Renal pelvis (tissue), 4 donors: ENCODE data around the gene ADGRV1. TPM values are rescaled to one million over a fixed set of nuclear protein-coding genes. Genes with fewer than 3 reads are reported as not detected.
A peak's percentile ranks its signal among the peaks of the same experiment; 100 is the strongest.

Experiments
- DNase-seq: peaks from one replicate; pipeline ENCODE4 v3.0.0-alpha.2; 2013
- polyA plus RNA-seq, 3 donors: library from polyadenylated mRNA; unstranded; fragments of 120-200 nt; gene quantifications; one replicate each; pipeline ENCODE4 v1.2.1, GENCODE V29; 2013; ENCODE audit not compliant: insufficient read length in 3 of 3

Gene ADGRV1
- polyA plus RNA-seq, 3 donors: 11.3 to 15.4 (median 14.0) TPM

- DNase-seq: no peak
These were observed 631.1 kb downstream of the ADGRV1 start for GRCh38 chr5:91189480-91190313.

- DNase-seq: no peak
These were observed 631.7 kb downstream of the ADGRV1 start for GRCh38 chr5:91190314-91190690.

- no peak for DNase-seq
These were observed 636.3 kb downstream of the ADGRV1 start for GRCh38 chr5:91194824-91195381.

- no peak for DNase-seq
These were observed 642.1 kb downstream of the ADGRV1 start for GRCh38 chr5:91200692-91201091.

- no peak for DNase-seq
These were observed 647.5 kb downstream of the ADGRV1 start for GRCh38 chr5:91206103-91206502.

GRCh38 chr5:91206734-91207133 is 648.1 kb downstream of the ADGRV1 start:
- DNase-seq: no peak

GRCh38 chr5:91207248-91207647 is 648.7 kb downstream of the ADGRV1 start:
- no peak for DNase-seq

GRCh38 chr5:91211997-91212713 is 653.6 kb downstream of the ADGRV1 start:
- no peak for DNase-seq

GRCh38 chr5:91212714-91213092 is 654.1 kb downstream of the ADGRV1 start:
- DNase-seq: peak; percentile 26

Other genes starting within 250 kb of the ADGRV1 start
- 10 to 100 TPM; 65.8 to 70.9 (median 69.0) TPM for gene CETN3, start 149.0 kb upstream of the ADGRV1 start, polyA plus RNA-seq
- gene MBLAC2, start 84.0 kb upstream of the ADGRV1 start, polyA plus RNA-seq: 10 to 100 TPM in 1 of 3 donors, 1 to 10 TPM in 2; 9.6 to 10.1 (median 9.6) TPM
- gene POLR3G, start 83.9 kb upstream of the ADGRV1 start, polyA plus RNA-seq: 1 to 10 TPM; 2.7 to 3.5 (median 3.3) TPM
- gene LYSMD3, start 29.2 kb upstream of the ADGRV1 start, polyA plus RNA-seq: 10 to 100 TPM; 24.7 to 31.2 (median 28.2) TPM